ENCODE measurements around the gene ARID5B. TPM values are rescaled to one million over a fixed set of nuclear protein-coding genes. Genes with fewer than 3 reads are reported as not detected.
A peak's percentile ranks its signal among the peaks of the same experiment; 100 is the strongest.

ARID5B gene
- polyA plus RNA-seq, 1 donor from 2014 or later = 2.1 TPM

DNA sequence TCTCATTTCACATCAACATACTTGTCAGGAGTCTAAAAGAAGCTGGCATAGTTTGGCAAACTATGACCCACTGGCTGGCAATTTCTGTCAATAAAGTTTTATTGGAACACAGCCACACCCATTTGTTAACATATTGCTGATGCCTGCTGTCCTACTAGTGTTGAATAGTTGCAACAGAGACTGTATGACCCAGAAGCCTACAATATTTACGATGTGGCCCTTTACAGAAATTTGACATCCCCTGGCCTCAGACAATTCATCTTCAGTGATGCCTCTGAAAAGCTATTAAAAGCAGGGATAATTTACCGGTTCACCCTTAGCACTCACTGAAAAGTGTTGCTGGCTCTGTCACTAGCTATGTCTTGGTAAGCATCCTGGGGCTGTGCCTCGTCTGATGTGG, 155.2 kb downstream of the ARID5B start:
- Histone ChIP-seq H3K9ac (ENCODE audit: low read length) (no peak overlapping the region), H3F3A (ENCODE audit: insufficient read depth, low read length, poor library complexity, severe bottlenecking) (no peaks in the 10 kb centered on the region), H3K4me3 (ENCODE audit: low read length) (no peak overlapping the region), H3K4me2 (ENCODE audit: low read length) (no peak overlapping the region), H3K36me3 (ENCODE audit: insufficient read depth, low read length) (no peaks in the 10 kb centered on the region), H3K9me2 (ENCODE audit: insufficient read depth, low read length) (no peaks in the 10 kb centered on the region), H4K20me1 (ENCODE audit: insufficient read depth) (no peaks in the 10 kb centered on the region), H2AFZ (ENCODE audit: low read depth, low read length) (no peak overlapping the region), H3K27ac (ENCODE audit: low read length) (peak overlapping the region; percentile 61), H3K9me3 (ENCODE audit: low read length) (no peaks in the 10 kb centered on the region), H3K79me2 (replicated peaks; ENCODE audit: insufficient read depth, low read length) (no peaks in the 10 kb centered on the region), H3K27me3 (ENCODE audit: insufficient read depth, low read depth, low read length) (no peaks in the 10 kb centered on the region)
- TF ChIP-seq EZH2 (IDR thresholded peaks at IDR 0.05; ENCODE audit: borderline replicate concordance, insufficient read depth, low read length, poor library complexity, severe bottlenecking) (no peak), POLR2AphosphoS5 (IDR thresholded peaks at IDR 0.05) (no peak), TAF1 (IDR thresholded peaks at IDR 0.05; ENCODE audit: low read depth) (no peak), EP300 (conservative IDR thresholded peaks at IDR 0.05; ENCODE audit: poor library complexity, severe bottlenecking) (no peak), RAD21 (conservative IDR thresholded peaks at IDR 0.05) (no peak), MXI1 (conservative IDR thresholded peaks at IDR 0.05; ENCODE audit: poor library complexity, severe bottlenecking) (no peak), SMC3 (conservative IDR thresholded peaks at IDR 0.05; ENCODE audit: poor library complexity) (no peak)
- TF ChIP-seq, protein P1, sequence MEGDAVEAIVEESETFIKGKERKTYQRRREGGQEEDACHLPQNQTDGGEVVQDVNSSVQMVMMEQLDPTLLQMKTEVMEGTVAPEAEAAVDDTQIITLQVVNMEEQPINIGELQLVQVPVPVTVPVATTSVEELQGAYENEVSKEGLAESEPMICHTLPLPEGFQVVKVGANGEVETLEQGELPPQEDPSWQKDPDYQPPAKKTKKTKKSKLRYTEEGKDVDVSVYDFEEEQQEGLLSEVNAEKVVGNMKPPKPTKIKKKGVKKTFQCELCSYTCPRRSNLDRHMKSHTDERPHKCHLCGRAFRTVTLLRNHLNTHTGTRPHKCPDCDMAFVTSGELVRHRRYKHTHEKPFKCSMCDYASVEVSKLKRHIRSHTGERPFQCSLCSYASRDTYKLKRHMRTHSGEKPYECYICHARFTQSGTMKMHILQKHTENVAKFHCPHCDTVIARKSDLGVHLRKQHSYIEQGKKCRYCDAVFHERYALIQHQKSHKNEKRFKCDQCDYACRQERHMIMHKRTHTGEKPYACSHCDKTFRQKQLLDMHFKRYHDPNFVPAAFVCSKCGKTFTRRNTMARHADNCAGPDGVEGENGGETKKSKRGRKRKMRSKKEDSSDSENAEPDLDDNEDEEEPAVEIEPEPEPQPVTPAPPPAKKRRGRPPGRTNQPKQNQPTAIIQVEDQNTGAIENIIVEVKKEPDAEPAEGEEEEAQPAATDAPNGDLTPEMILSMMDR (IDR thresholded peaks at IDR 0.05; ENCODE audit: poor library complexity, severe bottlenecking) = no peak
- TF ChIP-seq, protein P2, sequence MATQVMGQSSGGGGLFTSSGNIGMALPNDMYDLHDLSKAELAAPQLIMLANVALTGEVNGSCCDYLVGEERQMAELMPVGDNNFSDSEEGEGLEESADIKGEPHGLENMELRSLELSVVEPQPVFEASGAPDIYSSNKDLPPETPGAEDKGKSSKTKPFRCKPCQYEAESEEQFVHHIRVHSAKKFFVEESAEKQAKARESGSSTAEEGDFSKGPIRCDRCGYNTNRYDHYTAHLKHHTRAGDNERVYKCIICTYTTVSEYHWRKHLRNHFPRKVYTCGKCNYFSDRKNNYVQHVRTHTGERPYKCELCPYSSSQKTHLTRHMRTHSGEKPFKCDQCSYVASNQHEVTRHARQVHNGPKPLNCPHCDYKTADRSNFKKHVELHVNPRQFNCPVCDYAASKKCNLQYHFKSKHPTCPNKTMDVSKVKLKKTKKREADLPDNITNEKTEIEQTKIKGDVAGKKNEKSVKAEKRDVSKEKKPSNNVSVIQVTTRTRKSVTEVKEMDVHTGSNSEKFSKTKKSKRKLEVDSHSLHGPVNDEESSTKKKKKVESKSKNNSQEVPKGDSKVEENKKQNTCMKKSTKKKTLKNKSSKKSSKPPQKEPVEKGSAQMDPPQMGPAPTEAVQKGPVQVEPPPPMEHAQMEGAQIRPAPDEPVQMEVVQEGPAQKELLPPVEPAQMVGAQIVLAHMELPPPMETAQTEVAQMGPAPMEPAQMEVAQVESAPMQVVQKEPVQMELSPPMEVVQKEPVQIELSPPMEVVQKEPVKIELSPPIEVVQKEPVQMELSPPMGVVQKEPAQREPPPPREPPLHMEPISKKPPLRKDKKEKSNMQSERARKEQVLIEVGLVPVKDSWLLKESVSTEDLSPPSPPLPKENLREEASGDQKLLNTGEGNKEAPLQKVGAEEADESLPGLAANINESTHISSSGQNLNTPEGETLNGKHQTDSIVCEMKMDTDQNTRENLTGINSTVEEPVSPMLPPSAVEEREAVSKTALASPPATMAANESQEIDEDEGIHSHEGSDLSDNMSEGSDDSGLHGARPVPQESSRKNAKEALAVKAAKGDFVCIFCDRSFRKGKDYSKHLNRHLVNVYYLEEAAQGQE (IDR thresholded peaks at IDR 0.05; ENCODE audit: borderline replicate concordance) = no peak

GRCh38 chr10:62057359-62057758, 155.9 kb downstream of the ARID5B start:
- Histone ChIP-seq H3F3A (ENCODE audit: insufficient read depth, low read length, poor library complexity, severe bottlenecking) (no peaks in the 10 kb centered on the region), H3K79me2 (replicated peaks; ENCODE audit: insufficient read depth, low read length) (no peaks in the 10 kb centered on the region), H3K27me3 (ENCODE audit: insufficient read depth, low read depth, low read length) (no peaks in the 10 kb centered on the region), H4K20me1 (ENCODE audit: insufficient read depth) (no peaks in the 10 kb centered on the region), H3K4me2 (ENCODE audit: low read length) (no peak overlapping the region), H3K9ac (ENCODE audit: low read length) (peak overlapping the region; percentile 13), H3K9me2 (ENCODE audit: insufficient read depth, low read length) (no peaks in the 10 kb centered on the region), H2AFZ (ENCODE audit: low read depth, low read length) (no peak overlapping the region), H3K36me3 (ENCODE audit: insufficient read depth, low read length) (no peaks in the 10 kb centered on the region), H3K27ac (ENCODE audit: low read length) (peak overlapping the region; percentile 61), H3K4me3 (ENCODE audit: low read length) (peak overlapping the region; percentile 4), H3K9me3 (ENCODE audit: low read length) (no peaks in the 10 kb centered on the region)
- TF ChIP-seq MXI1 (conservative IDR thresholded peaks at IDR 0.05; ENCODE audit: poor library complexity, severe bottlenecking) (no peak), TAF1 (IDR thresholded peaks at IDR 0.05; ENCODE audit: low read depth) (no peak), EZH2 (IDR thresholded peaks at IDR 0.05; ENCODE audit: borderline replicate concordance, insufficient read depth, low read length, poor library complexity, severe bottlenecking) (no peak), EP300 (conservative IDR thresholded peaks at IDR 0.05; ENCODE audit: poor library complexity, severe bottlenecking) (peak; percentile 60), SMC3 (conservative IDR thresholded peaks at IDR 0.05; ENCODE audit: poor library complexity) (no peak), POLR2AphosphoS5 (IDR thresholded peaks at IDR 0.05) (peak; percentile 36), RAD21 (conservative IDR thresholded peaks at IDR 0.05) (no peak)
- TF ChIP-seq, protein P1 (IDR thresholded peaks at IDR 0.05; ENCODE audit: poor library complexity, severe bottlenecking) = no peak
- TF ChIP-seq, protein P2 (IDR thresholded peaks at IDR 0.05; ENCODE audit: borderline replicate concordance) = peak; percentile 89

All from neural cell (in vitro differentiated cells).